ENCODE measurements around the gene PLPPR1.
"Not testable (repeated sequence)": the region's sequence is repeated elsewhere in the genome, so short reads cannot be mapped to it uniquely, and the experiment has no call there.

GRCh38 chr9:101291043-101291442, 262.5 kb downstream of the PLPPR1 start:
- TF ChIP-seq CTCF, POLR2A (IDR thresholded peaks at IDR 0.05): not testable (repeated sequence)

Data from Peyer's patch (tissue), 4 donors.